AG09319 (cell line): ENCODE data around the gene ANK2.

Experiments
- DNase-seq: peaks from one replicate; pipeline ENCODE4 v3.0.0-alpha.2; 2010; ENCODE audit warnings: low read depth; ENCODE audit errors: extremely low read depth
- TF ChIP-seq, protein P1 (sequence below): IDR thresholded peaks from 2 replicates; pipeline ENCODE4 v1.5.1; 2011; ENCODE audit warnings: low read depth, mild to moderate bottlenecking, inconsistent platforms, low read length, moderate library complexity

ANK2 gene

DNA sequence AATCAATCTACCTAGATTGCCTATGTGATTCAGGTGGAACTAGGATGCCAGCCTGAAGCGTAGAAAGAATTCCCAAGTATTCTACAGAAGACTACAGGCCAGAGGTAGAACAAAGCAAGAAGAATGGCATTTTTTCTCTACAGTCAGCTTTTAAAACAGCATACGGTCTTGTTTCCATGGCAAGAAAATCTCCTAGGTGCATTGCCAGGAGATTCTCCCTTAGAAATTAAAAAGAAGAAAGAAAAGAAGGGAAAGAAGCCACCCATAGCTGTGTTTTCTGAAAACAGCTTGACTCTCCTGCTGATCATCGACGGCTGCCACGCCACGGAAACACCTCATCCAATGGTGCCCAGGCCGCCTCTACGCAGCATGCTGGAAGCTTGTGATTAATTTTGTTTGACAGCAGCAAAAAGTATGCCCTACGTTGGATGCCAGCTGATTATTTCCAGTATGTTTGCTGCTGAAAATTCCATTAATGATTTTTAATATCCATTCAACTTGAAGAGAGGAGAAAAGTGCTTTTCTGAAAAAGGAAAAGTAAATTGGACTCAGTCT lies 24.1 kb downstream of the ANK2 start:
- no peak for DNase-seq
- TF ChIP-seq, protein P1, sequence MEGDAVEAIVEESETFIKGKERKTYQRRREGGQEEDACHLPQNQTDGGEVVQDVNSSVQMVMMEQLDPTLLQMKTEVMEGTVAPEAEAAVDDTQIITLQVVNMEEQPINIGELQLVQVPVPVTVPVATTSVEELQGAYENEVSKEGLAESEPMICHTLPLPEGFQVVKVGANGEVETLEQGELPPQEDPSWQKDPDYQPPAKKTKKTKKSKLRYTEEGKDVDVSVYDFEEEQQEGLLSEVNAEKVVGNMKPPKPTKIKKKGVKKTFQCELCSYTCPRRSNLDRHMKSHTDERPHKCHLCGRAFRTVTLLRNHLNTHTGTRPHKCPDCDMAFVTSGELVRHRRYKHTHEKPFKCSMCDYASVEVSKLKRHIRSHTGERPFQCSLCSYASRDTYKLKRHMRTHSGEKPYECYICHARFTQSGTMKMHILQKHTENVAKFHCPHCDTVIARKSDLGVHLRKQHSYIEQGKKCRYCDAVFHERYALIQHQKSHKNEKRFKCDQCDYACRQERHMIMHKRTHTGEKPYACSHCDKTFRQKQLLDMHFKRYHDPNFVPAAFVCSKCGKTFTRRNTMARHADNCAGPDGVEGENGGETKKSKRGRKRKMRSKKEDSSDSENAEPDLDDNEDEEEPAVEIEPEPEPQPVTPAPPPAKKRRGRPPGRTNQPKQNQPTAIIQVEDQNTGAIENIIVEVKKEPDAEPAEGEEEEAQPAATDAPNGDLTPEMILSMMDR: no peak

- TF ChIP-seq, protein P1: no peak
- no peak for DNase-seq
Observed at GRCh38 chr4:113077575-113077974, 28.1 kb downstream of the ANK2 start.

DNA sequence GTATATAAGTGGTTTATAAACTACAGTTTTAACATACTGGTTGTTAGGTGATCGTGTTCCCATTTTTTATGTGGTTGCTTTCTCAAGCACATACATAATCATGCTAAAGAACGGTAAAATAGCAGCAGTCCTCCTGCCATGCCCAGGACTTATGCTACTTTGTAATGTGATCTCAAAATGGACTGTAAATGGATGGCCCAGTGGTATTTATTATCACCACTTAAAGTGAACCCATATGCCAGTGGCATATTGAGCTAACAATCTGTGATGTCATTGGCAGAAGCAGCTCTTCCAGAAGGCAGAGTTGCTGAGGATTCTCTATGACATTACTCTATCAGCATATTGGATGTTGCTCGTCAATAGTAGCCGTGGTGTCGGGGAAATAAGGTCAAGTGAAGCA lies 28.6 kb downstream of the ANK2 start:
- no peak for DNase-seq
- TF ChIP-seq, protein P1: no peak

- TF ChIP-seq, protein P1: no peak
- no peak for DNase-seq
Observed at GRCh38 chr4:113080050-113080449, 30.6 kb downstream of the ANK2 start.

DNA sequence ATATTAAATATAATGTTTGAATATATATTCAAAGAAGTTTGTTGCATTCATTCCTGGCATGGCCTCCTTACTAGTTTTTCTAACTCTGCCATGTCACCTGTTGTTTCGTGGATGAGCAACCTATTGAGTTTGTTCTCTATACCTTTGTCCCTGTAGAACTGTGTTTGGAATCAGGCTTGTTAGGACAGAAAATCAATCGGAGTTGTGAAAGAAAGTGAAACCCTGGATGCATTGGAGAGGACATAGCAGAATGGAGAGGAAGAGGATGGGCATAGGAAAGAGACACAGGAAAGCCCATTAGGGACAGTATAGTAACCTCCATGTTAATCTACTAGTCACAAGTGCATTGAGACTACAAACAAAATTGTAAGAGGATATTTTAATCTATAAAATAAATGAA lies 31.2 kb downstream of the ANK2 start:
- TF ChIP-seq, protein P1: no peak
- no peak for DNase-seq

DNA sequence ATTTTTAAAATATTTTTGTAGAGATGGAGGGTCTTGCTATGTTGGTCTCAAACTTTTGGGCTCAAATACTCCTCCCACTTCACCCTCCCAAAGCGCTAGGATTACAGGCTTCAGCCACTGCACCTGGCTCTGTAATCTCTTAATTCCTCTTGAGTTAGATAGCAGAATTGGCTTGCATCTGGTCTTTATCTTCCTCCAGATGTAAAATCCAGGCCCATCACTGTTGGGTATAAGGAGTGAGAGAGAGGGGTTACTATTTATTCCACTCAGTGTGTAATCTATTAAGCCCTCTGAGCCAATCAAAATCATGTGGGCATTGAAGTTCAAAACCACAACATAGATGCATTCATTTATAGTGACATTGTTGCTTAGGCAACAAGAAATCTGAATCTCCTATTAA lies 33.9 kb downstream of the ANK2 start:
- no peak for DNase-seq
- TF ChIP-seq, protein P1: no peak

DNA sequence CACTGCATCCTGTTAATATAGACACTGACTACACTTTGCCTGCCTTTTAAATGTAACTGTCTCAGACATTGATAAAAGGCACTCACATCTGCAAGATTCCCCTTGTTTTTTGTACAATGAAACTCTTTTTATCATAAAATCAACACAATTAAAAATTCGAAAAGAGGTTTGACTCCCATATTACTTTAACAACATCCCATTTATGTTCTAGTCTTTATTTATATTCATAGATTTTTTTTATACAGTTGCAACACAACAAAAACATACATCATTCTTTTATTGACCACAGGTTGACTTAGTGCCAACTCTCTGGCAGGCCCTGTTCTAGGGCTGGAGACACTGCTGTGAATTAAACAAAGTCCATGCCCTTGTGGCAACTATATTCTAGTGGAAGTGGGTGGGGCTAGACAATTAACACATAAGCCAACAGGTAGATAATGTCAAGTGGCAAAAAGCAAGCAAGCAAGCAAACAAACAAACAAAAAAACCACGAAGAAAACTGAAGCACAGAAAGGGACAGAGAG lies 36.8 kb downstream of the ANK2 start:
- TF ChIP-seq, protein P1: no peak
- DNase-seq: no peak
